ENCODE results near the gene ARMC5. TPM values are rescaled to one million over a fixed set of nuclear protein-coding genes. Genes with fewer than 3 reads are reported as not detected.

Gene ARMC5
- total RNA-seq, 4 donors from 2014 or later: 9.7 to 24.3 (median 17.9) TPM

DNA sequence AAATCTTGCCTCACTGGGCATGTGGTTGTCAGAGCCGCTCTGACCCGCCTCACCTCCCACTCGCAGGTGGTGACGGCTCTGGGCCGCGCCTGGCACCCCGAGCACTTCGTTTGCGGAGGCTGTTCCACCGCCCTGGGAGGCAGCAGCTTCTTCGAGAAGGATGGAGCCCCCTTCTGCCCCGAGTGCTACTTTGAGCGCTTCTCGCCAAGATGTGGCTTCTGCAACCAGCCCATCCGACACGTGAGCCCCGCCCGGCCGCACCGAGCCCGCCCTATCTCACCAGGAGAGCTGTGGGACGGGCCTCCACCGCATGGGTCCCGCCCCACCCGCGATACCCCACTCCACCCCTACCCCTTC is 16.6 kb downstream of the ARMC5 start:
- no peak overlapping the region for H3K27ac ChIP-seq
- WGBS: 60% methylated on average over 11 of the region's 26 CpGs

DNA sequence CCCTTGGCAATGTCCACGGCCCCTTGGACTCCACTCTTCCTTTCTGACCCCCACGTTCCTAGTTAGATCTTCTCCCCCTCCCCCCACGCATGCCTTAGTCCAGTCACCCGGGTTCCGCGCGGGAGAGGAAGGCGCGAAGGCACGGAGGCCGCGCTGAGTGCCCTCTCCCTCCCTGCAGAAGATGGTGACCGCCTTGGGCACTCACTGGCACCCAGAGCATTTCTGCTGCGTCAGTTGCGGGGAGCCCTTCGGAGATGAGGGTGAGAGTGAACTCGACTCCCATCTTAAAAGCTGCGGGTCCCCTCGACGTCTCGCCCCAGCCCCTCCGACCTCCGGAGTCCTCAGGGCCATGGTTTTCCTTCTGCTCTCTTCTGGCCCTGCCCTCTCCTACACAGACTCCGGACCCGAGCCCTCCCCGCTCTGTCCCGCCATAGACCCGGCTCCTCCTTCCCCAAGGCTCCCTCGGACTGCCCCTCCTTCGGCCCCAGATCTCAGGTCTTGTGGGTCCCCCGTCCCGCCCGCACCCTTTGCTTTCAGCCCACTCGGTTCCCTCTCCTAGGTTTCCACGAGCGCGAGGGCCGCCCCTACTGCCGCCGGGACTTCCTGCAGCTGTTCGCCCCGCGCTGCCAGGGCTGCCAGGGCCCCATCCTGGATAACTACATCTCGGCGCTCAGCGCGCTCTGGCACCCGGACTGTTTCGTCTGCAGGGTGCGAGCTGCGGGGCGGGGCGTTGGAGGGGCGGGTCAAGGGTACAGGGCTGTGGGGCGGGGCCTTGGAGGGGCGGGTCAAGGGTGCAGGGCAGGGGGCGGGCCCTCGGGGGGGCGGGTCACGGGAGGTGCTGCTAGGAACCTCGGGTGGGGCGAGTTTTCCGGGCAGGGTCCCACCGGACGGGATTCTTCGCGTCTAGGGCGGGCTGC is 17.3 kb downstream of the ARMC5 start:
- peaks cover 41% of the 10 kb centered on the region for H3K36me3 ChIP-seq
- no peaks in the 10 kb centered on the region for H3K27me3 ChIP-seq
- TF ChIP-seq, protein P1, sequence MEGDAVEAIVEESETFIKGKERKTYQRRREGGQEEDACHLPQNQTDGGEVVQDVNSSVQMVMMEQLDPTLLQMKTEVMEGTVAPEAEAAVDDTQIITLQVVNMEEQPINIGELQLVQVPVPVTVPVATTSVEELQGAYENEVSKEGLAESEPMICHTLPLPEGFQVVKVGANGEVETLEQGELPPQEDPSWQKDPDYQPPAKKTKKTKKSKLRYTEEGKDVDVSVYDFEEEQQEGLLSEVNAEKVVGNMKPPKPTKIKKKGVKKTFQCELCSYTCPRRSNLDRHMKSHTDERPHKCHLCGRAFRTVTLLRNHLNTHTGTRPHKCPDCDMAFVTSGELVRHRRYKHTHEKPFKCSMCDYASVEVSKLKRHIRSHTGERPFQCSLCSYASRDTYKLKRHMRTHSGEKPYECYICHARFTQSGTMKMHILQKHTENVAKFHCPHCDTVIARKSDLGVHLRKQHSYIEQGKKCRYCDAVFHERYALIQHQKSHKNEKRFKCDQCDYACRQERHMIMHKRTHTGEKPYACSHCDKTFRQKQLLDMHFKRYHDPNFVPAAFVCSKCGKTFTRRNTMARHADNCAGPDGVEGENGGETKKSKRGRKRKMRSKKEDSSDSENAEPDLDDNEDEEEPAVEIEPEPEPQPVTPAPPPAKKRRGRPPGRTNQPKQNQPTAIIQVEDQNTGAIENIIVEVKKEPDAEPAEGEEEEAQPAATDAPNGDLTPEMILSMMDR (IDR thresholded peaks at IDR 0.05): no peak
- no peak for TF ChIP-seq POLR2AphosphoS5 (IDR thresholded peaks at IDR 0.05)
- no peak for TF ChIP-seq EP300 (IDR thresholded peaks at IDR 0.05)
- no peak for TF ChIP-seq POLR2A (IDR thresholded peaks at IDR 0.05)
- H3K4me1 ChIP-seq: peaks cover 52% of the 10 kb centered on the region
- no peaks in the 10 kb centered on the region for H3K9me3 ChIP-seq
- H3K27ac ChIP-seq: peak overlapping the region; percentile 39
- H3K4me3 ChIP-seq: peak overlapping the region; percentile 43
- DNase-seq (ENCODE audit: low spot score in 2 of 2): peak; percentile 88 to 91
- WGBS: 35% methylated on average over 40 of the region's 68 CpGs

More for the DNA sequence above, 16.6 kb downstream of the ARMC5 start:
- no peak for TF ChIP-seq EP300 (IDR thresholded peaks at IDR 0.05)
- Histone ChIP-seq H3K9me3 (no peaks in the 10 kb centered on the region), H3K4me1 (peaks cover 57% of the 10 kb centered on the region), H3K4me3 (peak overlapping the region; percentile 43), H3K36me3 (peaks cover 41% of the 10 kb centered on the region), H3K27me3 (no peaks in the 10 kb centered on the region)
- no peak for DNase-seq (ENCODE audit: low spot score in 2 of 2)

DNA sequence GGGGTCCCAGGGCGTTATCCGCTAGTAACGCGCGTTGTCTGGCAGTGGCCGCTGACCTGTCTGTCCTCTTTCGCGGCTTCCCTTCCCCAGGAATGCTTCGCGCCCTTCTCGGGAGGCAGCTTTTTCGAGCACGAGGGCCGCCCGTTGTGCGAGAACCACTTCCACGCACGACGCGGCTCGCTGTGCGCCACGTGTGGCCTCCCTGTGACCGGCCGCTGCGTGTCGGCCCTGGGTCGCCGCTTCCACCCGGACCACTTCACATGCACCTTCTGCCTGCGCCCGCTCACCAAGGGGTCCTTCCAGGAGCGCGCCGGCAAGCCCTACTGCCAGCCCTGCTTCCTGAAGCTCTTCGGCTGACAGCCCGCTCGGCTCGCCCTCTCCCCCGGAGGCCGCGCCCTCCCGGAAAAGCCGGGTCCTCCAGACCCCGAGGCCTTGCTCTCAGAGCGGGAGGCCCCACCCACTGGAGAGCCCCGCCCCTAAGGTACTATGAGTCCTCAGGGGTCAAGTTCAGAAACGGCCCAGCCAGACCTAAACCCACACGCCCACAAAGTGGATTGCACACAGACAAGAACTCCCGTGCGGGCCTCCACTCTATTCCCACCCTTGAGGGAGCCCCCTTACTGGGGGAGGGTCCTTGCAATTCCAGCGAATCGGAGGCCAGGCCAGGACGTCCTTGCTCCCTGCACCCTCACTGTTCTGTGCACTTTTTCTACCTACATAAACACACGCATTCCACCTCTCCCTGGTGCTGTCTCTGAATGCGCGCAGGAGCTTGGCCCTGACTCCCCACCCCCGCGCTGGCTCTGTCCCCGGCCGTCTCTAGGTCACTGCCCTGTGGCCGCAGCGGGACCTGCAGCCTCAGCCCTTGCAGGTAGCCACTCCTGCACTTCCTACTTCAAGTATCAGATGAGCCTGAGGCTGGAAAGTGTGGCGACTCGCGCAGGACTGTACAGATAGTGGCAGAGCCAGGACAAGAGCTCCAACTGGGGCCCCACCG is 18.2 kb downstream of the ARMC5 start:
- TF ChIP-seq, protein P1 (IDR thresholded peaks at IDR 0.05): no peak
- TF ChIP-seq EP300 (IDR thresholded peaks at IDR 0.05) (no peak), POLR2AphosphoS5 (IDR thresholded peaks at IDR 0.05) (peak in 1 of 3 donors; percentile 41), POLR2A (IDR thresholded peaks at IDR 0.05) (no peak)
- peak overlapping the region; percentile 43 for H3K4me3 ChIP-seq
- H3K4me1 ChIP-seq: peaks cover 42% of the 10 kb centered on the region
- H3K27ac ChIP-seq: peak overlapping the region; percentile 19
- 63% methylated on average over 48 of the region's 67 CpGs for WGBS
- H3K36me3 ChIP-seq: peaks cover 41% of the 10 kb centered on the region
- peak in 1 of 2 donors; percentile 78 for DNase-seq (ENCODE audit: low spot score in 2 of 2)
- no peaks in the 10 kb centered on the region for H3K27me3 ChIP-seq
- no peaks in the 10 kb centered on the region for H3K9me3 ChIP-seq

DNA sequence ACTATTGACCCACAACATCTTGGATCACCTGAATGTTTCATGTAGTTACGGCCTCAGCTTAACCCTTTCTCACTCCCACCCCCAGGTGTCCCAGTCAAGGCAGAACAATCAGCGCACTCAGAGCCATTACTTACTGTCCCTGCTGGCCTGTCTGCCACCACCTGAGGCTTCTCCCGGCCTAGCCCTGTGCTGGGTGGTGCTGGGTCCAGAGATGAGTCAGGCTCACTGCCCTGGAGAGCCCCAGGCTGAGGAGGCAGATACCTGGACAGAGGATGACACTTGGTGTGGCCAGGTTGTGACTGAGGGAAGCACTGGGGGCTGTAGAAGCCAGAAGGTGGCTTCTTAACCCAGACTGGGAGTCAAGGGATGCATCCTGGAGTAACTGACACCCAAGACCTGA is 19.7 kb downstream of the ARMC5 start:
- Histone ChIP-seq H3K27me3 (no peaks in the 10 kb centered on the region), H3K36me3 (peaks cover 39% of the 10 kb centered on the region), H3K27ac (no peak overlapping the region), H3K4me1 (peaks cover 32% of the 10 kb centered on the region), H3K4me3 (no peak overlapping the region), H3K9me3 (no peaks in the 10 kb centered on the region)
- DNase-seq (ENCODE audit: low spot score in 2 of 2): no peak
- TF ChIP-seq, protein P1 (IDR thresholded peaks at IDR 0.05): no peak
- TF ChIP-seq POLR2A (IDR thresholded peaks at IDR 0.05): no peak
- no peak for TF ChIP-seq EP300 (IDR thresholded peaks at IDR 0.05)
- WGBS: 100% methylated on average over 2 of the region's 3 CpGs

DNA sequence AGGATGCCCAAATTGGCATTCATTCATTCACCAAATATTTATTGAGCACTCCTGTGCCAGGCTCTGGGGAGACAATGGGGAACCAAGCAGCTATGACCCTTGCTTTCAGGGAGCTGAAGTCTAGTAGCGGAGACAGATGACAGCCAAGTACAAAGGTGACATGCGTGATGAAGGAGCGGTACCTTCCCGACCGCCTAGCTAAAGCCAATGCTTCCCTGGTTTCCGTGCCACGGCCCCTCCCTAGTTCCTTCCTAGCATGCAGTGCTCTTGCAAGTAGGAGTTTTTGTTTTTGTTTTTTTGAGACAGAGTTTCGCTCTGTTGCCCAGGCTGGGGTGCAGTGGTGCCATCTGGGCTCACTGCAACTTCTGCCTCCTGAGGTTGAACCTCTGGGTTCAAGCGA is 20.4 kb downstream of the ARMC5 start:
- DNase-seq (ENCODE audit: low spot score in 2 of 2): no peak
- Histone ChIP-seq H3K4me1 (peaks cover 29% of the 10 kb centered on the region), H3K36me3 (peaks cover 31% of the 10 kb centered on the region), H3K27ac (no peak overlapping the region), H3K4me3 (no peak overlapping the region), H3K9me3 (no peaks in the 10 kb centered on the region), H3K27me3 (no peaks in the 10 kb centered on the region)
- WGBS: 90% methylated on average over 9 of the region's 9 CpGs
- no peak for TF ChIP-seq EP300 (IDR thresholded peaks at IDR 0.05)
- TF ChIP-seq POLR2A (IDR thresholded peaks at IDR 0.05): no peak
- TF ChIP-seq, protein P1 (IDR thresholded peaks at IDR 0.05): no peak
- no peak for TF ChIP-seq POLR2AphosphoS5 (IDR thresholded peaks at IDR 0.05)
